Stimulated activated CD8-positive, alpha-beta memory T cell treated with anti-CD3 and anti-CD28 coated beads, Interleukin-12 subunit alpha, Interleukin-12 subunit beta, amount 100 ng/mL, for 24 hours (primary cell): ENCODE data around the gene ASPDH.

Experiments
- DNase-seq: peaks from one replicate; pipeline ENCODE4 v3.0.0-alpha.2; 2020; ENCODE audit errors: extremely low read depth

Gene ASPDH

DNA sequence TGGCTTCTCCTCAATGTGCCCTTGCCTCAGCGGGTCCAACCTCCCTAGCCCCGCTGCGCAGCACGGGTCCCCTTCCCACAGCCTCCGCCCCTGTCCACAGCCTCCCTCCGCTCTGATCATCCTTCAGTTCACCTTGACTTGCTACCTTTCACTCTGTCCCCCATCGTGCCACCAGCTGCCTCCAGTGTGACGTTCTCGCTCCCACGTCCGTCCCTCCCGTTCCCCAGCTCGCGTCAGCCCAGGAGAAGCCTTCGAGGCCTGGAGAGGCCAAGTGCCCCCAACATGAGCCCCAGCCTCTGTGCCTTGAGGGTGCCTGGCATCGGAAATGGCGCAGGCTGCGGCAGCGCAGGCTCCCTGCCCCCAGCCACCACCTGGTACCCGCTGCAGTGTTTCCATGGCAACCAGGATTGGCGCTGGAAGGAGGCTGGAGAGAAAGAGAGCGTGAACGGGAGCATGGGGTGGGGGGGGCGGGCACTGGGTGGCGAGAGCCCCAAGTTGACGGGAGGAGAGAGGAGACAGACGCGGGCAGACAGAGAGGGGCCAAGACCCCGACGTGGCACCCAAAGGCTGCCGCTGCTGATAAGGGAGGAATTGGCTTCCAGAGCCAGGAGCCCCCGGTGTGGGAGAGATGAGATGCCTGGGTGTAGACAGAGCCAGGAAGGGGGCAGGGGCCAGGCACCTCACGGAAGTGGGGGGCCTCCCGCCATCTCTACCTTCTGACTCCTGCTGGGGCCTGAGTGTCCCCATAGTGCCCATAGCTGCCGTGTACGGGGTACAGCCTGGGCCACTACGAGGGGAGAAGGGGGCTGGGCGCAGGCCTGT lies 844 bp upstream of the ASPDH start:
- DNase-seq = no peak

DNA sequence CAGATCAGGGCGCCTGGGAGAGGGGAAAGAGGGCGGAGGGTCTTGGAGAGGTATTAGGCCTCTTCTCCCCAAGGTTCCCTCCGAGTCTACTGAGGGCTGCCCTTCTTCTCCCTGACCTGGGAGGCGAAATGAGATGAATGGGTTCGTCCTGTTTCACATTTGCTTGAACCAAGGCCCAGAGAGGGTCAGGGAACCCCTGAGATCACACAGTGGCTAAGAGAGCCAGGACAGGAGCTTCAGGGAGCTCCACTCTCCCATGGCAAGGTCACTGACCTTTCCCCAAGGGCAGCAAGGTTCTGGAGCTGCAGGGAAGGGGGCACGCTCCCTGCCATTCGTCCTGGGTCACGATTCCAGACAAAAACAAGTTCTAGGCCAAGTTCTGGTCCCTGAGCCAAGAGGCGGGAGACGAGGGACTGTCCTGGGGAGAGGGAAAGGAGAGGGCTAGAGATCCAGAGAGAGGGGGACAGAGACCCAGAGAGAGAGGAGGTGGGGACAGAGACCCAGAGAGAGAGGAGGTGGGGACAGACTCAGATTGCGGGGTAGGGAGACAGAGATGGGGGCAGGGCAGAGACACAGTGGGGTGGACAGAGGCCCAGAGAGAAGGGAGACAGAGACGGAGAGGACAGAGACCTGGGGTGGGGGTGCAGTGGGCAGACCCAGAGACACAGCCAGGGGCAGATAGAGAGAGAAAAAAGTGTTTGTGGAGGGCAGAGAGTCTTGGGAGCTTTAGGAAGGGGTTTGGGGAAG lies 541 bp downstream of the ASPDH start:
- no peak for DNase-seq

DNA sequence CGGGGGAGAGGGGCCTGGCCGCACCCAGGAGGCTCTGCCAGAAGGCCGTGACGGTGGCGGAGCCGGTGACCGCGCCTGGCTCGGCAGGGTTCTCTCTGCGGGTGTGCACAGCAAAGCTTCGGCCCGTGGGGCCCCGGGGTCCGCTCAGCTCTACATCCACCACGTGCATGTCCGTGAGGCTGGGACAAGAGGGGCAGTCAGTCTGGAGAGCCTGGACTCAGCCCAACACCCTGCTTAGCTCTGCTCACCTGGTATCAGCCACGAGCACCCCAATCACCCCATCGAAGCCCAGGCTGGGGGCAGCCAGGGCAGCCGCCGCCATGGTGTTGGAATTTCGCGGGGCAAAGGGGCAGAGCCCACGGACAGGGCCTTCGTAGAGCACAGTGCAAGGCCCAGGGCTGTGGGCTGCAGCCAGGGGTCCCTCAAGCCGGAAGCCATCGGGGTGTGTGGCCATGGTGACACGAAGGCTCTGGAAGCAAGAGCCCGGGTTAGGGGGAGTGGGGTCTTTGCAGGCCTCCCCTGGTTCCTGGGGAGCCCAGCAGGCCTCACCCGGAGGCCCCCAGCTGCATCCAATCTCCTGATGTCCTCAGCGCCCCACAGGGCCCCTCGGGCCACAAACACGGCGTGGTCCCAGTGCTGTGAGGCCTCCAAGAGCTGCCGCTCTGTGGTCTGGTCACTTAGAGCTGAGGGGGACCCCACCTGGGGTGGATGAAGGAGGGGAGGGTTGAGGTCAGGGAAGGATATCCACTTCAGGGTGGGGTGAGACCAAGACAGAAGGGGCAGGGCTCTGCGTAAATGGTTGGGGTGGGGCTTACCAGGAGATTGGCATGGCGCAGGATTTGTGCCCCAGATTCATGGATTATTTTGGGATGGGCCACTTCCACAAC lies 1.4 kb downstream of the ASPDH start:
- DNase-seq = no peak

DNA sequence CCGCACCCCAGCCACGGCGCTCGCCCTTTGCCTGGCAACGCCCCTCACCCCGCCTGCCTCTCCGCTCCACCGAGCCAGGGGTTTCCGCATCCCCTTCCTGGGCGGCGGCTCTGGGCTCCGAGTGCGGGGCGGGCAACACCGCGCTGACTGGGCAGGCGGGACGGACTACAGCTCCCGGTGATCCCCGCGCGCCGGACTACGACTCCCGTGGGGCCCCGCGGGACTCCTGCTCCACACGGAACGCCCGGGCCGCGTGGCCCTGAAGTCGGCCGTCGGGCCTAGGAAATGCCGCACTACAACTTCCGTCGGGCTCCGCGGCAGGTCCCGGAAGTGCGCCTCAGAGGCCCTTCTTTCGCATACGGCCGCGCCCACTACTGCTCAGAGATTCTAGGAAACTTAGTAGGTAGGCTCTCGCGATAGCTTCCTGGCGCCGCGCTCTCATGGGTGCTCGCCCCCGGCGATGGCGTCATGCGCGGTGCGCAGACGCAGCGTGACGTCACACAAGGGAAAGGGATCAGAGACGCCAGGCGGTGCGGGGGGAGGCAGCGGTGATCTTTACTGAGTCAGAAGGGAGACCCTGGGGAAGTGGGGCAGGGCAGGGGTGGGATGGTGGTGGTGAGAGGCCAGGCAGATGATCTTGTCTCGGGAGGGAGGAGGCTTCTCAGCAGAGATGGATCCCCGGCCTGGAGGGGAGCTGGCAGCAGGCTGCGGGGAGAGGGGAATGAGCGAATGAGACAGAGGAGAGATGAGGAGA lies 2.5 kb downstream of the ASPDH start, which contains the start of gene JOSD2:
Gene JOSD2 (minus strand): TSS at position 123 of the 754 bp plus-strand sequence. CDS start 760 bp downstream, outside the sequence.
- peak; percentile 90 for DNase-seq

DNA sequence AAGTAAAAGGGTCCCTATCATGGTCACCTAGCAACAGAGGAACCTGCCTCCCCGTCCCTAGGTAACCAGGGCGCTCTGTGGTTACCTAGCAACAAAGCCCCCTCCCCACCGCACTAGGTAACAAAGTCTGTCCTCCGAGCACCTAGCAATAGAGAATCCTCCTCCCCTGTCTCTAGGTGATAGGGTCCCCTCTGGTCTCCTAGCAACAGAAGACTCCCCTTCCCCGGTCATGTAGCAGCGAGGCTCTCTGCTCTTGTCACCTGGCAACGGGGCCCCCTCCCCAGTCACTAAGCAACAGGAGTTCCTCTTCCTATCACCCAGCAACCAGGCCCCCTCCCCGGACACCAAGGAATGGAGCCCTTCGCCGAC lies 3.0 kb downstream of the ASPDH start:
- no peak for DNase-seq

DNA sequence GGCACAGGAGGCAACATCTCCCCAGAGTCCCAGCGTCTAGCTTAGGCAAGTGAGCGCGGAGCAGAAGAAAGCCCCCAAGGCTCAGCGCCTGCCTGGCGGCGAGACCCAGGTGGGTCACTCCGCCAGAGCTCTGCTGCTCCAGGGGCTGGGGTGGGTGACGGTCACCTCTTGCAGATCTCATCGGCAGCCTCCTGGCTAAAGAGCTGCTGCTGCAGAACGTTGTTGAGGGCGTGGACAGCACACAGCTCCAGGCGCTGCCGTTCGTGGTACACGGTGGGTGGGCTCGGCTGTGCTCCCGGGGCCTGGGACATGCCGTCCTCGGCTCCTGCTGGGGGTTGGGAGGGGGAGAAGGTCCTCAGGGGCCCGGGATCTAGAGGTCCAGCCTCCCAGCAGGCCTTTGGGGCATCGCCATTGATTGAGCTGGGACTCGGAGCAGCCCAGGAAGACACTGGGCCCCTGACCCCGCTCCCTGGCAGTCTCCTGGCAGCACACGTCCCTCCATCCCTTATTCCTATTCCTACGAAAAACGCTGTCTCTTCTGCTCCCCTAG lies 3.5 kb downstream of the ASPDH start:
- no peak for DNase-seq

DNA sequence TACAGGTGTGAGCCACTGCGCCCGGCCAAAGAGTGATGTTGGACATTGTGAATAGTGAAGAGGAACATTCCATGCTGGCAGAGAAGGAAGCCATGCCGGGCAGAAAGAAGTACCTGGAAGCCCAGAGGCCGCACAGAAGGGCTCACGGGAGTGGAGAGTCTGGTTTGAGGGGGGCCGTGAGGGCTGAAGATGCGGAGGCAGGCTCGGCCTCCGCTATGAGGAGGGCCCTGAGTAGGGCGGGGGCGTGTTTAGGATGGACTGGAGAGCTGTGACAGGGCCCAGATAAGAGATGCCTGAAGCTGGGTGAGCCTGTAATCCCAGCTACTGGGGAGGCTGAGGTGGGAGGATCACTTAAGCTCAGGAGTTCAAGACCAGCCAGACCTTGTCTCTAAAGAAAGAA lies 4.3 kb downstream of the ASPDH start:
- DNase-seq = no peak

DNA sequence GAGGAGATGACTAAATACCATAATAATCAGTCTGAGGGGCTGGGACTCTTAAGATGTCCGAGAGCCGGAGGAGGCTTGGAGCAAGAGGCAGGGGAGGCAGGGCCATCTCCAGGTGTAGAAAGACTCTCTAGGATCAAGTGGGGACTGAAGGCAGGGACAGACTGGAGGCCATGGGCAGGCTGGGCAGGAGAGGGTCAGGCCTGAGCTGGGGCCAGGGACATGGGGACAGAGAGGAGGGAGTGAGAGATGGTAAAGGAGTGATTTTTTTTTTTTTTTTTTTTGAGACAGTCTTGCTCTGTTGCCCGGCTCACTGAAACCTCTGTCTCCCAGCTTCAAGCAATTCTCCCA lies 4.9 kb downstream of the ASPDH start:
- DNase-seq = no peak

DNA sequence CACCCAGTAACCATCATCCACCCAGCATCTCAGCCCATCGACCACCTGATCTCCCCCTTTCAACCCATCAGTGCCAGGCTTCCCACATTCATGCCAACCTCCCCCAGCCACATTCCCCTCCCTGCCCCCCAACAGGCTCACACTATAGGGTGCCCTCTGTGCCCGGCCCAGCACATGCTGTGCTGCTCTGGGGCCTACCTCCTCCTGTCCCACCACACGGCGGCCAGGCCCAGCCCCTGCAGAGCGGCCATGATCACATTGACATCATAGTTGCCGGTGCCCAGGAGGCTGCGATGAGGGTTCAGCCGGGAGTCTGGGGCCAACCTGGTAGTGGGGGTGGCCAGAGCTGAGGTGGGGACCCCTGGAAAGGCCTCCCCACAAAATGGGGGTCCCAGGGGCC lies 6.3 kb downstream of the ASPDH start:
- no peak for DNase-seq

DNA sequence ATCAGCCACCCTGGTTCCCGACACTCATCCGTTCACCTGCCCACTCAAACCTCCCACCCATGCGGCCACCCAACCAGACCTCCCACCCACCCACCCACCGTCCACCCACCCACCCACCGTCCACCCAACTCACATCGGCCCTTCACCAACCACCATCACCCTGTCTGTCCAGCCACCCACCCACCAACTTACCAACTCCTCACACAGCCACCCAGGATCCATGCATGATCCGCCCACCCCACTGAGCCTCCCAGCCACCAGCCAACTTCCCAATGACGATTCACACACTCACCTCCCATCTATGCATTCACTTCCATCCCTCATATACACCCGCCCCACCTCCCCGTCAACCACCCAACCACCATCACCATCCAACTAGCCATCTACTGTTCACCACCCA lies 7.0 kb downstream of the ASPDH start:
- DNase-seq = no peak

DNA sequence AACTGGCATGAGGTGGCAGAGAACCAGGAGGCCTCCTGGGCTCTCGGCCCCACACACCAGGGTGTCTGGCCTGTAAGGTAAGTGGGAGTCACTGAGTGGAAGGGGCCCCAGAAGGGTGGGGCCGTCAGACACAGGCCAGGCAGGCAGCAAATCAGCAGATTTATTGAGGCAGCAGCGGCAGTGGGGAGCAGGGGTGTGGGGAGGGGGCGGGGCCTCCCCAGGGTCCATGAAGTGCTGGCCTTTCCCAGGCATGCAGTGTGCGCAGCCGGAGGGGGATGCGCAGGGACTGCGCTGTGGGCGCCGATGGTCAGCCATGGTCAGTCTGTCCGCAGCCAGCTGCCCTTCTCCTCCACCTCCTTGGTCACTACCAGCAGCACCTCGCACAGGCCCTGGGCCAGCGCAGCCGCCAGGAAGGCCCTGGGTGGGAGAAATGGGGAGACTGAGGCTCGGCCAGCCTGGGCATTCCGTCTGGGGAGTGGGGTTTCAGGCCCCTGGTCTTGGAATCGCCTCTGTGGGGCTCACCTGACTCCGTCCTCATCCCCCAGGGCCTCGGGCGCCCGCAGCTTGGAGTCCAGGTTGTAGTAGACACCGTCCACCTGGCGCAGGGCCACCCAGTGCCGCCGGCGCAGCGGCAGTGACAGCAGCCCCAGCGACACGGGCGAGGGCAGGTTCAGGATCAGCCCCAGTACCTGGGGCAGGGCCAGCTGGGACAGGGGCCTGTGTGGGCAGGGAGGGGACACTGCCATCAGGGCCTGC lies 7.7 kb downstream of the ASPDH start:
- no peak for DNase-seq

DNA sequence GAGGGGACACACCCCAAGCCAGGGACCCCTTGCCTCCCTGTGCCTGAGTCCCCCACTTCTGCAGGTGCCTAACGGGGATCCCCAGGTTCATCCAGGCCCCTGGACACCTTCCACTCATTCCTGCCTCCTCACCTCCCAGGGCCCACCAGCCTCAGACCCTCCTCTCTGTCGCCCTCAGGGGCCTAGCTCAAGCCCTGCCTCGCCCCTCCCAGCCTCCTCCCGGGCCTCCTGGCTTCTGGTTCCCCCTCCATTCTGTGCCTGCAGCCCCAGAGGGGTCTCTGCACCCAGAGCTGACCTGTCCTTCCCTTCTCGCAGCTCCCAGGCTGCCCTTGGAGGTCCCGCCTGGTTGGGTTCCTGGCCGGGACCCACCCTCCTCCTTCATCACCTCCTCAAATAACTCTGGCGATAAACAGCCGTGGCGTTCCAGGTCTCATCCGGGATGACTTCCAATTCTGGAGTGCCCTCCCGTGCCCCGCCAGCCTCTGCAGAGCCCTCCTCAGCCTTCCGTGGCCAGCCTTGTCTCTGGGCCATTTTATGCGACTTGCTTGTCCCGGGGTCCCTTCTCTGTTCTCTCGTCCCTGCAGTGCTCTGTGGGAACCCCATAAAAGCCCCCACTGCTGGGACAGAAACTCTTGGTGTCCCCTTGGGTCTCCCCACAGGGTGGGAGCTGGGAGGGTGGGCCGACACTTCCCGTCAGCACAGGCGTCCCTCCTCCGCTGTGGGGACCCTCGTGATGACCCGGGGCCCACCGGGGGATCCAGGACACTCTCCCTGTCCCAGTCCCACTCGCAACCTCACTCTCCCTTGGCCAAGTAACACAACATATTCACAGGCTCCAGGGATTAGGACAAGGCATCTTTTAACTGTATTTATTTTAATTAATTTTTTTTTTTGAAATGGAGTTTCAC lies 11.9 kb downstream of the ASPDH start:
- DNase-seq = no peak

DNA sequence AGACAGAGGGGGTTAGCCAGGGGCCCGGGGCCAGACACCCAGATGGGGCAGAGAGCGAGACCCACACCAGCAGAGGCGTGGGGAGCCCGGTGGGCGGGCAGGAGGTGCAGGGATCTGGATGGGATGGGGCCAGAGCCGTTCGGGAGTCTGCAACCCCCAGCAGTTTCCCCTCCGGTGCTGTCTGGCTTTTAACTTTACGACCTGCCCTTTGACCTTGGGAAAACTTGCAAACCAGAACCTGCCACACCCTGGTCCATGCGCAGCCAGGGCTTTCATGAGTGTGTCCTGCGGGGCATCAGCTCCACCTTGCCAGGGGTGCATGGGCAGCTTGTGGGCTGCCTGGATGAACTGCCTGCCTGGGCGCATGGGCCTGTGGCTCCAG lies 12.5 kb downstream of the ASPDH start:
- DNase-seq = no peak

DNA sequence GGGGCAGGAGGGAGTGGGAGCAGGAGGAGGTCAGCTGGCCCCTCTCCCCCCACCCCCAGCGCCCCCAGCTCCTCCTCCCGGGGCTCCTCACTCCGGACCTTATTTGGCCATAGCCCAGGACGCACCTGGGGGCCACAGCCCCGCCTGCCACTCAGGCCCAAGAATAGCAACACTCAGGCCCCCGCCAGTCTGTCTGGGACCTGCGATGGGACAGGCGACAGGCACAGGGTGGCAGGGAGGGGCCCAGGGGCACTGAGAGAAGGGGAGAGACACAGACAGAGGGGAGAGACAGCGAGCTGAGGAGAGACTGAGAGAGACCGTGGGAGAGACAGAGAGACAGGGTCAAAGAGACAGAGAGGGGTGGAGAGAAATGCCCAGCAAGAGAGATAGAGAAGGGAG lies 13.0 kb downstream of the ASPDH start:
- DNase-seq = no peak

DNA sequence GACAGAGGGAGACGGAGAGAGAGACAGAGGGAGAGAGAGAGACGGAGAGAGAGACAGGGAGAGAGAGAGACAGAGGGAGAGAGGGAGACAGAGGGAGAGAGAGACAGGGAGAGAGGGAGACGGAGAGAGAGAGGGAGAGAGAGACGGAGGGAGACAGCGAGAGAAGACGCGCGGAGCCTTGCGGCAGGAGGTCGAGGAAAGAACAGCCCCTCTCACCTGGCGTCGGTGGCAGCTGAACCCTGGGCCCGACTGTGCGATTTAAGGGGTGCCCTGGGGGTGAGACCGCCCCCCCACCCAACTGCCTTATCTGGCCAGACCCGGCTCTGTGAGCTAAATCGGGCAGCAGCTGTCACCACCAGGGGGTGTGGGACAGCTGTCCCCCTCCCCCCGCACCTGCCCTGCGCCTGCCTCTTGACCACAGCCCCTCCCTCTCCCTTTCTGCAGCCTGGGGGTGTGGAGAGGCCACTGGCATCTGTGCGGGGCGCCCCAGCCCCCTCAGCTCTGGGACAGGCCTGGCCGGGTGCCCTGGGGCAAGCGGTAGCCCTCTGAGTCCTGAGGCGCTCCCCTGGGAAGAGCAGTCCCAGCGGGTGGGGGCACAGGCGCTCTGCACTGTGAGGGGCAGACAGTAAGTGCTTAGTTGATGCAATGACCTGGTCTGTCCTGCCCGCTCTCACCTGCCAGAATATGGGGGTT lies 13.5 kb downstream of the ASPDH start:
- no peak for DNase-seq

DNA sequence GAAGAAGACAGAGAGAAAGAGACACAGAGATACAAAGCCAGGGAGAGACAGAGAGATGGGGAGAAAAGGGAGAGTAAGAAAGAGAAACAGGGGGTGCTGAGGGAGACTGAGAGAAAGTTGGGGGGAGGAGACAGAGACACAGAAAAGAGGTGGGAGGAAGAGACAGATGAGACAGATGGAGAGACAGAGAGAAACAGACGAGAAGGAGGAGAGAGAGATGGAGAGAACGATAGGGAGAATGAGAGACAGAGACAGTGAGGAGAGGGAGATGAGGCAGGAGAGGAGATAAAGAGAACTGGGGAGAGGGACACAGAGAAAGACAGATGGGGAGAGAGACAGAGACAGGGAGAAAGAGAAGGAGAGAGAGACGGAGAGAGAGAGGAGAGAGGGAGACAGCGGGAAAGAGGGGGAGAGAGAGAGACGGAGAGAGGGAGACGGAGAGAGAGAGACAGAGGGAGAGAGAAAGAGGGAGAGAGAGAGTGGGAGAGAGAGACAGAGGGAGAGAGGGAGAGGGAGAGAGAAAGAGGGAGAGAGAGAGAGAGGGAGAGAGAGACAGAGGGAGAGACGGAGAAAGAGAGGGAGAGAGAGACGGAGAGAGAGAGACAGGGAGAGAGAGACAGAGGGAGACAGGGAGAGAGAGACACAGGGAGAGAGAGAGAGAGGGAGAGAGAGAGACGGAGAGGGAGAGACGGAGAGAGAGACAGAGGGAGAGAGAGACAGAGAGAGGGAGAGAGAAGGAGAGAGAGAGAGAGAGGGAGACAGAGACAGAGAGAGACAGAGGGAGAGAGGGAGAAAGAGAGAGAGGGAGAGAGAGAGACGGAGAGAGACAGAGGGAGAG lies 15.3 kb downstream of the ASPDH start:
- DNase-seq = no peak

DNA sequence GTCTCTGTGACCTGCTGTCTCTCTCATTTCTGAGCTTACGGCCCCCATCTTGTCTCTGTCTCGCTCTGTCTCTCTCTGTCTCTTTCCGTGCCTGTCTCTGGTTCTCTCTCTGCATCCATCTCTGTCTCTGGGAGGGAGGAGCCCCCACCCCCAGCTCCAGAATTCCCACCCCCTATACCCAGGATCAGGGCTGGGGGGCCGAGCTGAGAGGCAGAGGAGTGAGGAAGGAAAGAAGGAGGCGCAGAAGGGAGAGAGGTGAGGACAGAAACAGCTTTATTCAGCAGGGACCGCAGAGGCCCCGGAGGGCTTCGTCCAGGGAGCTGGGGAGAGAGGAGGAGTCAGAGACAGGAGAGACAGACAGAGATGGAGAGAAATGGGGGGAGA lies 16.7 kb downstream of the ASPDH start:
- DNase-seq = no peak
